KMS-11 (cell line): ENCODE measurements around the gene CACNA1D.

Experiments
- H2AFZ ChIP-seq: fragments of 200-600 bp; sonication (generic); 2 replicates; pipeline ENCODE4 v1.6.1; 2016; ENCODE audit warnings: antibody characterized with exemption, mixed run types, low read depth
- H3K27ac ChIP-seq: fragments of 200-600 bp; sonication (generic); 2 replicates; pipeline ENCODE4 v1.6.1; 2016; ENCODE audit warnings: mild to moderate bottlenecking, mixed run types
- H3K27me3 ChIP-seq: fragments of 200-600 bp; sonication (generic); 2 replicates; pipeline ENCODE4 v1.6.1; 2017; ENCODE audit warnings: mild to moderate bottlenecking, low read depth, mixed run types, moderate library complexity; ENCODE audit not compliant: insufficient read depth
- H3K36me3 ChIP-seq: fragments of 200-600 bp; sonication (generic); 2 replicates; pipeline ENCODE4 v1.6.1; 2017; ENCODE audit warnings: mild to moderate bottlenecking, mixed run types; ENCODE audit not compliant: insufficient read depth
- H3K4me1 ChIP-seq: fragments of 200-600 bp; sonication (generic); 2 replicates; pipeline ENCODE4 v1.6.1; 2016; ENCODE audit warnings: mild to moderate bottlenecking, low read depth, mixed run types; ENCODE audit not compliant: poor library complexity, severe bottlenecking
- H3K4me2 ChIP-seq: fragments of 200-600 bp; sonication (generic); 2 replicates; pipeline ENCODE4 v1.7.0; 2016; ENCODE audit warnings: mild to moderate bottlenecking, mixed run types
- H3K4me3 ChIP-seq: fragments of 200-600 bp; sonication (generic); IDR thresholded peaks from 2 replicates; pipeline ENCODE4 v1.6.1; 2017; ENCODE audit warnings: low read depth, low read length, mixed read lengths; ENCODE audit not compliant: insufficient read depth
- H3K79me2 ChIP-seq: fragments of 200-600 bp; sonication (generic); 2 replicates; pipeline ENCODE4 v1.6.1; 2016; ENCODE audit warnings: low read depth, mixed run types; ENCODE audit not compliant: insufficient read depth
- H3K9ac ChIP-seq: fragments of 200-600 bp; sonication (generic); 2 replicates; pipeline ENCODE4 v1.6.1; 2016; ENCODE audit warnings: mild to moderate bottlenecking, mixed run types
- H4K20me1 ChIP-seq: fragments of 200-600 bp; sonication (generic); 2 replicates; pipeline ENCODE4 v1.6.1; 2016; ENCODE audit warnings: mild to moderate bottlenecking, mixed run types; ENCODE audit not compliant: insufficient read depth
- TF ChIP-seq, protein P1 (sequence below): fragments of 200-600 bp; sonication (generic); conservative IDR thresholded peaks from 2 replicates; pipeline ENCODE4 v1.6.1; 2017; ENCODE audit warnings: low read depth, mild to moderate bottlenecking, antibody characterized with exemption, low read length, moderate library complexity, mixed read lengths

Gene CACNA1D

DNA sequence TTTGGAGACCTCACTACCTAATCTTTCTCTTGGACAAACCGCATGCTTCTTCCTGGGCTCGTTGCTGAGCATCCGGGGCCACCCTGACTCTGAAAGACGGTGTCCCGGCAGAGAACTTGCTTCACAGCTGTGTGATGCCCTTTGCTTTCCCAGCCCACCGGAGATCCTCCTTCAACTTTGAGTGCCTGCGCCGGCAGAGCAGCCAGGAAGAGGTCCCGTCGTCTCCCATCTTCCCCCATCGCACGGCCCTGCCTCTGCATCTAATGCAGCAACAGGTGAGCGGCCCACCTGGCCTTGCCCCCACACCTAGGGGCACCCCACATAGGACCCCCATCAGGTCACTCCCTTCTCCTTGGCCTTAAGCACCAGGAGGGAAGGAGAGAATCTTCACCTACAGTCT lies 314.1 kb downstream of the CACNA1D start:
- Histone ChIP-seq H3K36me3 (no peaks in the 10 kb centered on the region), H3K9ac (no peak overlapping the region), H3K4me3 (no peak overlapping the region), H2AFZ (no peak overlapping the region), H3K27me3 (no peaks in the 10 kb centered on the region), H3K79me2 (no peaks in the 10 kb centered on the region), H3K27ac (no peak overlapping the region), H3K4me2 (no peak overlapping the region), H3K4me1 (no peaks in the 10 kb centered on the region), H4K20me1 (no peaks in the 10 kb centered on the region)
- TF ChIP-seq, protein P1, sequence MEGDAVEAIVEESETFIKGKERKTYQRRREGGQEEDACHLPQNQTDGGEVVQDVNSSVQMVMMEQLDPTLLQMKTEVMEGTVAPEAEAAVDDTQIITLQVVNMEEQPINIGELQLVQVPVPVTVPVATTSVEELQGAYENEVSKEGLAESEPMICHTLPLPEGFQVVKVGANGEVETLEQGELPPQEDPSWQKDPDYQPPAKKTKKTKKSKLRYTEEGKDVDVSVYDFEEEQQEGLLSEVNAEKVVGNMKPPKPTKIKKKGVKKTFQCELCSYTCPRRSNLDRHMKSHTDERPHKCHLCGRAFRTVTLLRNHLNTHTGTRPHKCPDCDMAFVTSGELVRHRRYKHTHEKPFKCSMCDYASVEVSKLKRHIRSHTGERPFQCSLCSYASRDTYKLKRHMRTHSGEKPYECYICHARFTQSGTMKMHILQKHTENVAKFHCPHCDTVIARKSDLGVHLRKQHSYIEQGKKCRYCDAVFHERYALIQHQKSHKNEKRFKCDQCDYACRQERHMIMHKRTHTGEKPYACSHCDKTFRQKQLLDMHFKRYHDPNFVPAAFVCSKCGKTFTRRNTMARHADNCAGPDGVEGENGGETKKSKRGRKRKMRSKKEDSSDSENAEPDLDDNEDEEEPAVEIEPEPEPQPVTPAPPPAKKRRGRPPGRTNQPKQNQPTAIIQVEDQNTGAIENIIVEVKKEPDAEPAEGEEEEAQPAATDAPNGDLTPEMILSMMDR, result no peak

DNA sequence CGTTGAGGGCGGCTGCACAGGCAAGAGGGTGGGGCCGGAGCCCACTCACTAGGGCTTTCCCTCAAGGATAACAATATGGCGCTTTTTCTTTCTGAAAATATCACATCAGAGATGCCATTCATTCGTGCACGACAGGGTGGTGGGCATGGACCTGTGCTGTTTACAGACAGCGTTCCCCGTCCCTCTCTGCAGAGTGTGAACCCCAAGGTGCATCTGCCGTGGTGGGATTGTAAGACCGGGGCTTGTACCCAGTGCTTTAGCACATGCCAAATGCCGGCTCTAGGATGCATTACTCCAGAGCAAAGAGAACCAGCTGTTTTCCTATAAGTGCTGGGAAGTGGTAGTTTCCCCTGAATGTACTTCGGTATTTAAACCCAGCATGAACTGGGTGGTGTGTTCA lies 314.9 kb downstream of the CACNA1D start:
- Histone ChIP-seq H3K4me3 (no peak overlapping the region), H3K9ac (no peak overlapping the region), H3K79me2 (no peaks in the 10 kb centered on the region), H3K36me3 (no peaks in the 10 kb centered on the region), H3K27me3 (no peaks in the 10 kb centered on the region), H3K4me2 (no peak overlapping the region), H3K27ac (no peak overlapping the region), H3K4me1 (no peaks in the 10 kb centered on the region), H4K20me1 (no peaks in the 10 kb centered on the region), H2AFZ (no peak overlapping the region)
- TF ChIP-seq, protein P1, result no peak

DNA sequence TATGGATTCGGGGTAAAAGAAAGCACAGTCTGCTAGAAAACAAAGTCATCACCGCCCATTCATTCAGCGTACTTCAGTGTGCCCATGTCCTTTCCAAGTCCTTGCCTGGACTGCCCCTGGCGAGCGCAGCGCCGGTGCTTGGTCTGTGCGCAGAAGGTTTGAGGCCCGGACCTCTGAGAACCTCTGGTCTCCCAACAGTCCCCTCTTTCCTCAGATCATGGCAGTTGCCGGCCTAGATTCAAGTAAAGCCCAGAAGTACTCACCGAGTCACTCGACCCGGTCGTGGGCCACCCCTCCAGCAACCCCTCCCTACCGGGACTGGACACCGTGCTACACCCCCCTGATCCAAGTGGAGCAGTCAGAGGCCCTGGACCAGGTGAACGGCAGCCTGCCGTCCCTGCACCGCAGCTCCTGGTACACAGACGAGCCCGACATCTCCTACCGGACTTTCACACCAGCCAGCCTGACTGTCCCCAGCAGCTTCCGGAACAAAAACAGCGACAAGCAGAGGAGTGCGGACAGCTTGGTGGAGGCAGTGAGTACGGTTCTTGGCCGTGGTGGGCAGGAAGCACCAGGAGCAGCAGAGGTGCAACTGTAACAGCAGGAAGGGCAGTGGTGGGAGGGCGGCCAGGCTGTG lies 315.5 kb downstream of the CACNA1D start:
- no peaks in the 10 kb centered on the region for H4K20me1 ChIP-seq
- TF ChIP-seq, protein P1, result no peak
- no peak overlapping the region for H3K9ac ChIP-seq
- H2AFZ ChIP-seq, result no peak overlapping the region
- no peak overlapping the region for H3K27ac ChIP-seq
- no peaks in the 10 kb centered on the region for H3K79me2 ChIP-seq
- H3K4me3 ChIP-seq, result no peak overlapping the region
- no peaks in the 10 kb centered on the region for H3K36me3 ChIP-seq
- no peaks in the 10 kb centered on the region for H3K4me1 ChIP-seq
- no peaks in the 10 kb centered on the region for H3K27me3 ChIP-seq
- H3K4me2 ChIP-seq, result no peak overlapping the region

DNA sequence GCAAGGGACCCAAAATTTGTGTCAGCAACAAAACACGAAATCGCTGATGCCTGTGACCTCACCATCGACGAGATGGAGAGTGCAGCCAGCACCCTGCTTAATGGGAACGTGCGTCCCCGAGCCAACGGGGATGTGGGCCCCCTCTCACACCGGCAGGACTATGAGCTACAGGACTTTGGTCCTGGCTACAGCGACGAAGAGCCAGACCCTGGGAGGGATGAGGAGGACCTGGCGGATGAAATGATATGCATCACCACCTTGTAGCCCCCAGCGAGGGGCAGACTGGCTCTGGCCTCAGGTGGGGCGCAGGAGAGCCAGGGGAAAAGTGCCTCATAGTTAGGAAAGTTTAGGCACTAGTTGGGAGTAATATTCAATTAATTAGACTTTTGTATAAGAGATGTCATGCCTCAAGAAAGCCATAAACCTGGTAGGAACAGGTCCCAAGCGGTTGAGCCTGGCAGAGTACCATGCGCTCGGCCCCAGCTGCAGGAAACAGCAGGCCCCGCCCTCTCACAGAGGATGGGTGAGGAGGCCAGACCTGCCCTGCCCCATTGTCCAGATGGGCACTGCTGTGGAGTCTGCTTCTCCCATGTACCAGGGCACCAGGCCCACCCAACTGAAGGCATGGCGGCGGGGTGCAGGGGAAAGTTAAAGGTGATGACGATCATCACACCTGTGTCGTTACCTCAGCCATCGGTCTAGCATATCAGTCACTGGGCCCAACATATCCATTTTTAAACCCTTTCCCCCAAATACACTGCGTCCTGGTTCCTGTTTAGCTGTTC lies 316.9 kb downstream of the CACNA1D start:
- no peaks in the 10 kb centered on the region for H3K4me1 ChIP-seq
- no peak overlapping the region for H3K9ac ChIP-seq
- TF ChIP-seq, protein P1, result no peak
- no peak overlapping the region for H3K4me2 ChIP-seq
- no peak overlapping the region for H2AFZ ChIP-seq
- H3K27ac ChIP-seq, result no peak overlapping the region
- no peak overlapping the region for H3K4me3 ChIP-seq
- H3K27me3 ChIP-seq, result no peaks in the 10 kb centered on the region
- H3K36me3 ChIP-seq, result no peaks in the 10 kb centered on the region
- H3K79me2 ChIP-seq, result no peaks in the 10 kb centered on the region
- no peaks in the 10 kb centered on the region for H4K20me1 ChIP-seq
